GM11168 (cell line): ENCODE data around the gene FAM13C.

Experiments used
- in situ Hi-C: fragments of 300-500 bp; cut with MboI; formaldehyde crosslinking; loops from one replicate; pipeline ENCODE4 v1.12.0; 2022; ENCODE audit warnings: low sequenced_read_pairs; ENCODE audit not compliant: unreplicated experiment

The FAM13C gene

DNA sequence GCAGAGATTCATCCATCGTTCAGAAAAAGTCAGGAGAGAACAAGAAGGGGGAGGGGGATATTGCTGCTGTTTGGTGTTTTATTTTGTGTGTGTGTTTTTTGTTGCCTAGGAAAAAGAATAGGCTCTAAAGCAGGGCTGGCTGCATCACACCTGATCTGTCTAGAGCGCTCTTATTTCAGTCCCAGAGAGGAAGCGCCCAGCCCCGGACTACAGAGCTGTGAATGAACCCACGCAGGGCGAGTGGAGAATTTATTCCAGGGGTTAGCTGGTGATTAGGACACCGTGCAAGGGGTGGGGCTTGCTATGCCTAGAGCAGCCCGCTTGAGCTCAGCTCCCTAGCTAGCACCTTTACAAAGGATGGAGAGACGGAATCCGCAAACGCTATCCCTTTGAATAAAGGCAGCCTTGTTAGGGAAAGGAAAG, 621 bp upstream of the FAM13C start:
- in situ Hi-C loops = no loop called here

DNA sequence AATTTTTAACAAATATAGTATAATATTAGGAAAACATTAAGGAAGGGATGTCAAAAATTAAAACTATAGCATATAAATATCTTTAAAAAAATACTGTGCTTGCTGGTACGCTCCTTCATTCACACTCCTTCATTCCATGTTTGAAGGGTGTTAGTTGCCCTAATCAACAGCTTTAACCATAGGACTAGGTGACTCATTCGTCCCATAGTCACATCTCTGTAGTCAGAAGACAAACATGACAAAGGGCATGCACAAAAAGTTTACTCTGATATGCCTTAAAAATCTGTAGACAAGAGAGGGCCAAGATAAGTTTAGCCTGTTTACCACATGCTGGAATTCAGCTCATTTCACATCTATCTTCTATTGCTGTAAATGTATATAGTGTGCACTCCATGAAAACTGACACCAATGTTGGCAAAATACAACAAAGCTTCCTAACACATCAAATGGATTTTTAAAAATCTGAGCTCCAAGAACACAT, 646 bp downstream of the FAM13C start:
- in situ Hi-C loops = no loop called here

DNA sequence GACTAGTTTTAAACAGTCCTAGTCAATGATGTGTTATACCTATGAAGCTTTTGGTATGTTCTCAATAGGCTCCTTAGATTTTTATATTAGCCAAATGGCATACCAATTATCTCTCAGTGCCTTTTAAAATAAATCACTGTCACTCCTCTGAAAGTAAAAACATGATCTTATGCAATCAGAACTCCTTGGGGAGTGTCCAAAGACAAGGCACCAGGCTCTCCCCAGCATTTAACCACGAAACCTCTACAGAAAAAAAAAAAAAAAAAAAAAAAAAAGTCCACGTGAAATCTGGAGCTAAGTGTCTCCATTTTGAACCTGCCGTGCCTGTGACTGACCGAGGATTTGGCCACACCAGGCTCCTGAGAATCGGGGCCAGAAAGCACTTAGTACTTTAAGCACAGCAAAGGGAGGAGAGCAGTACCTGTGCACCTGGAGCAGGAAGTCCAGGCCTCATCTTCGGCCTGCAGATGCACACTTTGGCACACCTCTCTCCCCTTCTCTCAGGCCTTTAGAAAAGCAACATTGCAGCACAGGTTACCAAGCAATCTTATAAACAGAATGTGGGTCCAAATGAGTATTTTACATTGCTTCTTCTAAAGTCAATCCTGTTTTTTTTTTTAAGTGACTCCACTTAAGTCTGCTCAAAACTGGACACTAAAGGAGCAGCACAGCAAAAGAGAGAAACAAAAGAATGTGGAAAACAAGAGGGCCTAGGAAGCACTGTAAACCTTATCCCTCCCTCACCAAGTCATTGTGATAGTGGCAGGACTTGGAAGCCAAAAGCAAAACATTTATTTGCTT, 1.5 kb downstream of the FAM13C start:
- in situ Hi-C loops = no loop called here

DNA sequence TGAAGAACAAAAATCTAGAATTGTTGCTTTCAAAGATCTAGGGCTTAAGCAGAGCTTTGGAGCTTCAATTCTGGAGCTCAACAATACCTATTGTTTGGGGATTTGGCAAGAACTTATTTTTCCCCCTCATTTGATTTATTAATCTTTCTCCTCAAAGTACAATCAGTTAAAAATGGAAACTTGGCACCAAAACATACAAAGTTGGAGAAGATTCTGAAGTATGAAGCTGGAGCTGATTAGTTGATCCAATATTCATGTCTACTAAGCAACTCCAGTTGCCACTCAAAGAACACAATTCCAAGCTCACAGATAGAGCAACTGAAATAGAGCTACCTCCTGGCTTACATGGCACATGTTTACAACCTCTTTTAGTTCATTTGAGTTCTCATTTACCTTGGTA, 3.8 kb downstream of the FAM13C start:
- in situ Hi-C loops = no loop called here

DNA sequence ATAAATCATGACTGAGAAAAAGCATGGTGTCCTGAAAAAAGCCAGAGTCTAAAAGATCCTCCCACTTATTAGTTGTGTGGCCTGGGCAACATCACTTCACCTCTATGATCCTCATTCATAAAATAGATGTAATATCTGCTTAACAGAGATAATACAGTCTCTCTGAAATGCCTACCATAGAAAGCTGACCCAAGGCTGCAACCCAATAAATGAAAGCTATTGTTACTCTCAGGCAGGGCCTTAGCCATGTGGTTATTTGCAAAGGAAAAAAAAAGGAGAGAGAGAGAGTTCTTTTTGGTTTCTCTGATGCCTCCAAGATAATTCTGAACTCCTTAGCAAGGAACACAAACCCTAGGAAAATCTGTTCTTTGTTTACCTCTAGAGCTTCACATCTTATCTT, 7.9 kb downstream of the FAM13C start:
- in situ Hi-C loops = no loop called here

DNA sequence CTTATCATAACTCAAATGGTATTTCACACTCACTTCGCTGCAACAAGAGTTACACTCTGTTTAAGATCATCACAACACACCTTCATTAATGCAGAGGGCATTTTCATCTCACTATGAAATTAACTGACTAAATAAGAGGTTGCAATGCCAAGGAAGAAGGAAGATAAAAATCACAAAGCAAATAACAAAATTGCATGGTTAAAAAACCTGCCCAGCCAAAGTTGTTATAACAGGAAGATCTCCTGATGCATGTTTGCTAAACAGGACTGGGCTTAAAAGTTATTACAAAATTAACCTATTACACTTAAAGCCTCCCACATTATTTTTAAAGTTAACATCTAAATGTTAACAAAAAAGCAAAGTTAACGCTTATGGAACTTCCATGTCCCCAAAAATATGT, 11.8 kb downstream of the FAM13C start:
- in situ Hi-C loops = no loop called here

DNA sequence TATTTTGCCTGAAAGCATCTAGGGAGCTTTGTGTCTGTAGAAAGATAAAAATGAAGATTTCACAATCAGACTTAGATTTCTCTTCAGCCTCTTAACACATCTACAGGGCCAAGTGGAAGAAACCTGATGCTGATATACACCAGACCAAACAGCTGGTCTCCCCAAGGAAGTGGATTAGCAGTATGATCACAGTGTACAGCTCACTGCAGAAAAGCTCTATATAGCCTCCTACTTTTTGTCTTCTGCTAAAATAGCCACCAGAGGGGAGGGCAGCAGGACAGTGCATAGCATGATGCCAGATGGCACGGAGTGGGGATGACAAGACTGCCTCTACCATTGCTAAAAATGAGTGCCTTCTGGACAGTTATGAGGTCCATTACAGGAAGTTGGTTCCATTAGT, 16.0 kb downstream of the FAM13C start:
- in situ Hi-C loops = no loop called here

DNA sequence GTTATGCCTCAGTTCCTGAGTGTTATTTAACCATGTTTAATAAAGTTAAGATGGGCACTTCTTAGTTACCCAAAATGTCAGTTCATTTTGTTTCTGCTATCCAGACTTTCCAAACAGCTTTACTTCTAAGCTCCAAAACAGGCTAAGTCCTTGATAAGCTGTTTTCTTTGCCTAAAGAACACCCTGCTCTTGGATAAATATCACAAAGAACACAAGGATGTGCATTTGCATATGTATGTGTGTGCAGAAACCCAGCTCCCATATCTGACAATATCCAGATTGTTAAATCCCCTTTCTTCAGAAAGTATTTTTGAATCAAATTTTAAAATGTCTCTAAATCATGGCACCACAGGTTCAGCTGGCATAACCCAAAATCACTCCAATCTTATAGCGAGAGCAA, 19.6 kb downstream of the FAM13C start:
- in situ Hi-C loops = no loop called here

DNA sequence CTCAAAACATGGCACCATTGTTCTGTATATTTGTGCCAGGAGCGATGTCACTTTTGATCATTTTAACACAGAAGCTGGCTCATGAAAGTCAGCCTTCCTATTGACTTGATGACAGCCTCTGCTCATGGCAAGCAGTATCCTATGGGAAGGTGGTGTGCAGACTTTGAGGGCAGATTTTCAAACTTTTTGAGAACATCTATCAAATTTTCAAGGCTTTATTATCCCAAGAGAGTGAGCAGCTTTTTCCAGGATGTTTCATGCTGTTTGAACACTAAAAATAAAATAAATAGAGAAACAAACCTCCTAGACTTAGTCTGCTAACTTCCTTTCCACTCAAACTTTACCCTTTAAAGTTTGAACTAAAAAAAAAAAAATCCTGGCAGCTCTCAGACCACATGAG, 20.3 kb downstream of the FAM13C start:
- in situ Hi-C loops = no loop called here

DNA sequence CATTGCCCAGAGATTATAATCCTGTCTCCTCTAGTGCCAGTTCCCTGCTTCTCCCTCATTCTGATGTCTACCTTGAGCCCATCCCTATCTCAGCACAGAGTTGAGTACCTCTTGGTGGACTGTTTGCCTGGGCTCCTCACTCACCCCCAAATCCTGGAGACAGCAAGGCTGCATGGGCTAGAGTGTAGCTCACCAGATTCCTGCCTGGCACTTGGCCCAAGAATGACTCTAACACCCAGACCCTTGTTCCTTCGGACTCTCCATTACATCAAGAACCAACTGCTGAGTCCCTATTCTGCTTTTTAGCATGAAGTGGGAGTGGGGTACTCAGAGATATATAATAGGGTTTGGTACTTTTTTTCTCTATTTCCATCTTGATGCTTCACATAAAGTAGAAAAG, 22.1 kb downstream of the FAM13C start:
- in situ Hi-C loops = no loop called here

DNA sequence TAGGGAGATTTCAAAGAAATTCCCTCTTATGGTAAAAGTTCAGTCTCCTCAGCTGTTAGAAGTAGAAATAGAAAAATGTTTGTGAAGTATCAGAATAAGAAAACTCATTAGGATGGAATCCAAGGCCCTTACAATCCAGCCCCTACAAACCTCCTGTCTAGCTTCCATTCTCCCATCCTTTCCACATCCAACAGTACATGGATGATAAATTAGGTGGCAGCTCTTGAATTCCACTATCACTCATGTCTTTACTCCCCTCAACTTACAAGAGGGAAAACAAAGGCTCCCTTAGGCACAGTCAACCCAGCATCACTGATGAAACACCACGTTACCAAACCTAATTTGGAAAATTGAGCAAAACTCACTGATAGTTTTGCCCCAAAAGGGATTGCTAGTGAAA, 23.0 kb downstream of the FAM13C start:
- in situ Hi-C loops = no loop called here

DNA sequence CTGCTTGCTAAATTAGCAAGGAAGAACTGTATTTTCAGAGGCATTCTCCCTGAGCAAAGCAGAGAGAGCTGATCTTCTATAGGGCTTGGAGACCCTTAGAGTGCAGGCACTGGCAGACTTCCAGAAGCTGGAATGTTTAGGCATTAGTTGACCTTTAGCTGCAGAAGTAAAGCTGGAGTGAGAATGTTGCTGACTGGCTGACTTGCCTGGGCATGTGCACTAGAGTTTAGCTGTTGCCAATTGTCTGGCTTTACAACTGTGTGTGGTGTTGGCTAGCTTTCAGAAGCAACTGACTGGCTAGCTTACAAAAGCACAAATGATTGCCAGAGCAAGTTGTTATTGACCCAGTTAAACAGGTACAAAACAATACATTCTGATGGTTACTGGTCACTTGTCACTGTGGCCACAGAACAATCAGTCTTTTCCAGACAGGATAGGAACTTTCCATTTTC, 25.1 kb downstream of the FAM13C start:
- in situ Hi-C loops = no loop called here

DNA sequence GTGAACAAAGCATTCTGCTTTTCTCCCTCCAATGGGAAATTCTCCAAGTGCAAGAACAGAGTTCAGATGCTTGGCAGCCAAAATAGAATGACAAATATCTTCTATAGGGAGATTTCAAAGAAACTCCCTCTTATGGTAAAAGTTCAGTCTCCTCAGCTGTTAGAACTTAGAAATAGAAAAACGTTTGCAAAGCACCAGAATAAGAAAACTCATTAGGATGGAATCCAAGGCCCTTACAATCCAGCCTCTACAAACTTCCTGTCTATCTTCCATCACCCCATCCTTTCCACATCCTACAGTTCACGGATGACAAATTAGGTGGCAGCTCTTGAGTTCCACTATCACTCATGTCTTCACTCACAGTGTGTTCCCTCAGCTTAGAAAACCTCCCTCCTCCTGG, 25.7 kb downstream of the FAM13C start:
- in situ Hi-C loops = no loop called here

DNA sequence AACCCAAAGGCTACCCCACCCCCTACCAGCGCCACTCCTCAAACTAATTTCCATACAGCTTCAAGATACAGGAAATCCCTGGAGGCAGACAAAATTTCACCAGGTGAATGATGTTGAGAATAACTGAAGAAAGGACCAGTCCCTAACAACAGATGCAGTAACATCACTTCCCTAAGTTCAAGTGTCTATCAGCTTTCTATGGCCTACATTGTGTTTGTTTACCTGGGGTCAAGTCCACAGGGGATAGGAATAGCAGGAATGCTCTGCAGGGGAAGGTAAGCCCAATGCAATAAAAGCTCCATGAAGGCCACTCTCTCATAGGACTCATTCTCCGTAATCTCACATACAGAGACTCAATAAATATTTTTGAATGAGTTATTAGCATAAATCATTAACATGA, 26.9 kb downstream of the FAM13C start:
- in situ Hi-C loops = no loop called here

DNA sequence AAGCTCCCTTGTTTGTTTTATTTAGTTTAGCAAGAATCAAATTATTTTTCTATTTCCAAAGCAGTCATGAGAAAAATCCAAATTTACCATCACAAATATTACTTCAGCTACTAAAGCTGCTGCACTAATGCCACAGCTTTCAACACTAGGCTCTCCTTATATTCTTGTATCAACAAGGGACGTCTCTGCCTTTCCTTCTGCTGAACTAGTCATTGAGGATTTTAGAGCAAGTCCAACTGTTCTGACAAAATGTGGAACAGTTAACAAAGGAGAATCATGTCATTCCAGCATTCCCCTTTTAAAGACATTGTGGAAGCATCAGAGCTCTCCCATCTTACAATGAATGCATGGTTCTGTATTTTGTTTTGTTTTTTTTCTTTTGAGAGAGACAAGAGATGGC, 28.6 kb downstream of the FAM13C start:
- in situ Hi-C loops = no loop called here

DNA sequence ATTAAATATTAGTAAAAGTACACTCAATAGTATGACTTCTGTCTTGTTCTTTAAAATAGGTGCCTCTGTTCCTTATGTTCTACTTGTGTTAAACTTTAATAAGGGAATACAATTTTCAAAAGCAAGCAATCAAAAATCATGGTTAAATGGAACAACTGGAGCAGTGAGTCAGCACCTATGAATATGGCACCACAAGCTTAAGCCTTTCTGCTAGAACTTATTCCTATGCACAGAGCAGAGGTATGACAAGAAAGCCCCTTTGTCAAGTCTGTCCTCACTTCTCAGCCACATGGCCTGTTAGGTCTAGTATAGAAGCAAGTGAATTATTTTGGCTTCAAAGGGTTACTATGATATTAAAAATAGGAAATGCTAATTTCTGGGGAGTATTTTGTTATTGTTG, 29.8 kb downstream of the FAM13C start:
- in situ Hi-C loops = no loop called here

DNA sequence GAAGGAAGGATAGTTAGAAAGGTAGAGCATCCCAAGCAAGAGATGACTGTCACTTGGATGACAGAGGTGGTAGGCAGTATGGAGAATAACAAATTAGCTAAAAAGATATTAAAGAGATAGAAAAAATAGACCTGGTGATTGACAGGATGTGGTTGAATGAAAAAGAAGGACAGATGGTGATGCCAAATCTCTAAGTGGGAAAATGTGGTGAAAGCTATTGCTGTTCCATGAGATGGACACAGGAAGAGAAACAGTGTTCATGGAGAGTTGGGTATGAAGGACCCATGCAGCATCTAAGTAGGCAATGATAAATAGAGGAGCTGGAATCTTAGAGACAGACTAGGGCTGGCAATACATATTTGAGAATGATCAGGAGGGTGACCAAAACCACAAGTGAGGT, 30.7 kb downstream of the FAM13C start:
- in situ Hi-C loops = no loop called here

DNA sequence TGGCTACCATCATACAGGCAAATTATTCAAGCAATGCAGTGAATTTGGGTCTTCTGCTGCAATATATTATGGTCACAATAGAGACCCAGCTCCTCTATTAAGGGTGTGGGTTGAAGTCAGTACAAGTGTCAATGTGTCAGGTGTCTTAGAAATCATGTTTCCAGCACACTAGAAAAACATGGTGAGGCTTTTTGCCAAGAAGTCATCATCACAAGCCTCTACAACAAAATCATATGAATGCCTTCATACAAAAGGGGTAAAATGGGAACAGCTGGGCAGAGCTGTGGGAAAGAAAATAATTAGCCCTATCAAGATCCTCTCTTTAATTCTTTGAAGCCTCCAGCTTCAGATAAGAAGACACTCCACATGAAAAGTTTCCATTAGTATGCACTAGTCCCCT, 37.2 kb downstream of the FAM13C start:
- in situ Hi-C loops = no loop called here

DNA sequence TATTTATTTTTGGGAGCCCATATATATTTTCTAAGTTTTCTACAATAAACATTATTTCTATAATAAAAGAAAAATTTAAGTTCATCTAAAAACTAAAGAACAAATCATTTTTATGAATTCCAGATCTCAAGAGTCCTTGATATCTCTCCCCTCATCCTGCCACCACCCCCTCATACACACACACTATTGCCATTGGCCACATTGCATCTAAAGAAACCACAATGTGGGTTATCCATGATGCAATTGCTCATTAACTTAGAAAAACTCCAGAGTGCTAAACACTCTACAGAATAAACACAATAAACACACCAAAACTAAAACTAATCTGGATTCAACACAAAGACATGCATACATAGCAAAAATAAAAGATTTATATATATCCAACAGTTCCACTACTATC, 37.8 kb downstream of the FAM13C start:
- in situ Hi-C loops = no loop called here

DNA sequence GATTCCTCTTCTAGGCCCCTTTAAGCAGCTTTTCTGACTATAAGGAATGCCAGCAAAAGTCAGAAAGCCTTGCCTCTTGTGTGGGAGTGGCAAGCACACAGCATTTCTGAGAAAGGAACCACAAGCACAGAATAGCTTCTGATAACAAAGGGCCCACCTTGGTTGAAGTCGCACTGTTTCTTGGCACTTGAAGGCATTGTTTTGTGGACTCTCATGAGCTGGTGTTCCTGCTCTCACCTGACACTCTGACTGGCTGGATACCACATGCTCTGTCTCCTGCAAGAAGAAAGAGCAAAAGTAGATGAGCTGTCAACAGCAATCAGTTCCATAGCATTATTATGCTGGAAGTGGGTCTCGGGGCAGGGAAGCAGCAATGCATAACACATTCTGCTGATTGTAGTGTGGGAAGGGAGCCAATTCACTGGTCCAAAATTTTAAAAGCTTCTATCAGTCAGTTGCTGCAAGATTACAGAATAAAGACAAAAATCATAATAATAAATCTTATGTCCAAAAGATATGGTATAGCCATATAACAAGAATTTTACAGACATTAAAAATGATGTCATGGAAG, 38.4 kb downstream of the FAM13C start:
- in situ Hi-C loops = no loop called here

DNA sequence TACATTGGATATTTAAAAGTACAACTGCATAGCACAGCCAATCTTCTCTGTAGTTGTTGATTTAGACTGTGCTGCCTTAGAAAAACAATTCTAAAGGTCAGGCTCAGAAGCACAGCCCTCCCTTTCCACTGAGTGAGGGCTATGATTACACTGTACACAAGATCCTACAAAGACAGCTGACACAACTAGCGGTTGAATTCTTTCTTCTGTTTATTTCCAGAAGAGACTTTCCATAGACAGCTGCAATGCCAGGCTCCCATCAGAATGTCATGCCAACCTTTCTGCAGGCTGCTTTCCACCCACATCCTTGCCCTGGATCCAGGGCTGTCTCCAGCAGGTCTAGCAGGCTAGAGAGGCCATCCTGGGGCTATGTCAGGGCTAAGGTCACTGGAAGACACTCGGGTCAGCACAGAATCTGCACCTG, 39.3 kb downstream of the FAM13C start:
- in situ Hi-C loops = no loop called here

DNA sequence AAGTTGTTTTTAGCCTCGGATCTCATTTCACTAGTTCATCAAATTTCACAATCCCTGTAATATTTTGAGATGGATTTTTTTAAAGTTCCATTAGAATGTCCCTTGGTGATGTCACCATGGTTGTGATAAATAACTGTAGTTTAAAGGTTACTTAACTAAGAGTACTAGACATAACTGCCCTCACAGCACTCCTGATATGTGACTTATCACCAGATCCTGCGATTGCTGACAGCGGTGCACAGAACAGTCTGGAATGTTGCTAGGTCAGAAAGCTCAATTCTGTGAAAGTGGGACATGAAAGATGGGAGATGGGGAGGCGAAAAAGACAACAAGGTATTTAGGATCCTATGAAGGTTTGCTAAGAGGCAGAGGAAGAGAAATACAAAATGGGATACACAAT, 40.2 kb downstream of the FAM13C start:
- in situ Hi-C loops = no loop called here
